ENCODE results near the gene DRC3.

DRC3 gene

DNA sequence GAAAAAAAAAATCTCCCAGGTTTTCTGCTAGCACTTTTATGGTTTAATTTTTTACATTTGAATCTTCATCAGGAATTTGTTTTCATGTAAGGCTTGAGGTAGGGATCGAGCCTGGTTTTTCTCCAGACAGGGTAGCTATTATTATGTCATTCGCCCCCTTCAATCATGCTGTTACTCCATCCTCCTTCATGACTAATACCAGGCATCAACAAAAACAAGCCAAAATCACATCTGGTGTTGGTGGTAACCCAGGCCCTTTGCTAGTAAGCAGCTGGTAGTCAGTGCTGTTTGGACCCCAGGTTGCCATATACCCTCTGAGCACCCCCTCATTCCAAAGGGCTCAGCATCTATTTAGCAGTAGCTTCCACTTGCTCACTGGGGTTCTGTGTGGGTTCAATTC is 29.5 kb downstream of the DRC3 start:
- ATAC-seq: no peak
- TF ChIP-seq, protein P1, sequence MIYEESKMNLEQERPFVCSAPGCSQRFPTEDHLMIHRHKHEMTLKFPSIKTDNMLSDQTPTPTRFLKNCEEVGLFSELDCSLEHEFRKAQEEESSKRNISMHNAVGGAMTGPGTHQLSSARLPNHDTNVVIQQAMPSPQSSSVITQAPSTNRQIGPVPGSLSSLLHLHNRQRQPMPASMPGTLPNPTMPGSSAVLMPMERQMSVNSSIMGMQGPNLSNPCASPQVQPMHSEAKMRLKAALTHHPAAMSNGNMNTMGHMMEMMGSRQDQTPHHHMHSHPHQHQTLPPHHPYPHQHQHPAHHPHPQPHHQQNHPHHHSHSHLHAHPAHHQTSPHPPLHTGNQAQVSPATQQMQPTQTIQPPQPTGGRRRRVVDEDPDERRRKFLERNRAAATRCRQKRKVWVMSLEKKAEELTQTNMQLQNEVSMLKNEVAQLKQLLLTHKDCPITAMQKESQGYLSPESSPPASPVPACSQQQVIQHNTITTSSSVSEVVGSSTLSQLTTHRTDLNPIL (CRISPR knock-in tag; IDR thresholded peaks at IDR 0.05; ENCODE audit: low read depth): no peak
- TF ChIP-seq POU6F1 (CRISPR knock-in tag; IDR thresholded peaks at IDR 0.05; ENCODE audit: borderline replicate concordance, low read depth): no peak
- no peak for TF ChIP-seq ARNTL (CRISPR knock-in tag; IDR thresholded peaks at IDR 0.05; ENCODE audit: borderline replicate concordance, low read depth)
- no peak for TF ChIP-seq TOX (CRISPR knock-in tag; IDR thresholded peaks at IDR 0.05; ENCODE audit: borderline replicate concordance)
- TF ChIP-seq RARB (CRISPR knock-in tag; IDR thresholded peaks at IDR 0.05): no peak
- no peak for TF ChIP-seq ZNF565 (CRISPR knock-in tag; conservative IDR thresholded peaks at IDR 0.05; ENCODE audit: low read depth)
- no peak for TF ChIP-seq ESRRG (CRISPR knock-in tag; IDR thresholded peaks at IDR 0.05)
- TF ChIP-seq ZC3H10 (CRISPR knock-in tag; IDR thresholded peaks at IDR 0.05): no peak
- TF ChIP-seq SNAI2 (CRISPR knock-in tag; IDR thresholded peaks at IDR 0.05): no peak
- no peak for TF ChIP-seq PPARA (CRISPR knock-in tag; IDR thresholded peaks at IDR 0.05; ENCODE audit: borderline replicate concordance)
- TF ChIP-seq, protein P2, sequence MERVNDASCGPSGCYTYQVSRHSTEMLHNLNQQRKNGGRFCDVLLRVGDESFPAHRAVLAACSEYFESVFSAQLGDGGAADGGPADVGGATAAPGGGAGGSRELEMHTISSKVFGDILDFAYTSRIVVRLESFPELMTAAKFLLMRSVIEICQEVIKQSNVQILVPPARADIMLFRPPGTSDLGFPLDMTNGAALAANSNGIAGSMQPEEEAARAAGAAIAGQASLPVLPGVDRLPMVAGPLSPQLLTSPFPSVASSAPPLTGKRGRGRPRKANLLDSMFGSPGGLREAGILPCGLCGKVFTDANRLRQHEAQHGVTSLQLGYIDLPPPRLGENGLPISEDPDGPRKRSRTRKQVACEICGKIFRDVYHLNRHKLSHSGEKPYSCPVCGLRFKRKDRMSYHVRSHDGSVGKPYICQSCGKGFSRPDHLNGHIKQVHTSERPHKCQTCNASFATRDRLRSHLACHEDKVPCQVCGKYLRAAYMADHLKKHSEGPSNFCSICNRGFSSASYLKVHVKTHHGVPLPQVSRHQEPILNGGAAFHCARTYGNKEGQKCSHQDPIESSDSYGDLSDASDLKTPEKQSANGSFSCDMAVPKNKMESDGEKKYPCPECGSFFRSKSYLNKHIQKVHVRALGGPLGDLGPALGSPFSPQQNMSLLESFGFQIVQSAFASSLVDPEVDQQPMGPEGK (CRISPR knock-in tag; IDR thresholded peaks at IDR 0.05; ENCODE audit: borderline replicate concordance): no peak
- no peak for TF ChIP-seq OSR1 (CRISPR knock-in tag; IDR thresholded peaks at IDR 0.05)
- TF ChIP-seq TSHZ2 (CRISPR knock-in tag; IDR thresholded peaks at IDR 0.05): no peak
- TF ChIP-seq ZNF8 (CRISPR knock-in tag; IDR thresholded peaks at IDR 0.05): no peak
- TF ChIP-seq TCF4 (CRISPR knock-in tag; IDR thresholded peaks at IDR 0.05; ENCODE audit: borderline replicate concordance): no peak
- no peak for TF ChIP-seq GLIS3 (CRISPR knock-in tag; IDR thresholded peaks at IDR 0.05)

DNA sequence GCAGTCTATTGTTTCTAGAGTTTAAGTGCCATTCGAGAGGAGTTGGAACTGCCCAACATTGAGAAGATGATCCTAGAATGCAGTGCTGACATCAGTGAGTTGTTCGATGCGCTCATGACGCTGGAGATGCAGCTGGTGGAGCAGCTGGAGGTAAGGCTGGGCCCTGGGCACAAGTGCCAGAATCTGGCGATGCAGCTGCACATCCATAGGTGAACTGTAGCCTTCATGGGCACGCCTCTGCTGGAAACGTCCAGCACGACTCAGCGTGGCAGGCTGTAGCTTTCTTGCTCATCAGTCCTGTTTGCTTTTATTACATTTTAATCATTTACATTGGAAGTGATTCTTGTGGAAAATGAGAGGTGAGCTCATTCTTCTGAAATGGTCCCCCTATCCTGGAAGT is 31.7 kb downstream of the DRC3 start:
- TF ChIP-seq CSDC2 (CRISPR knock-in tag; IDR thresholded peaks at IDR 0.05) (no peak), ZNF8 (CRISPR knock-in tag; IDR thresholded peaks at IDR 0.05) (no peak), ZNF70 (CRISPR knock-in tag; IDR thresholded peaks at IDR 0.05) (no peak), TCF4 (CRISPR knock-in tag; IDR thresholded peaks at IDR 0.05; ENCODE audit: borderline replicate concordance) (no peak), POU6F1 (CRISPR knock-in tag; IDR thresholded peaks at IDR 0.05; ENCODE audit: borderline replicate concordance, low read depth) (no peak), RARB (CRISPR knock-in tag; IDR thresholded peaks at IDR 0.05) (no peak), PPARA (CRISPR knock-in tag; IDR thresholded peaks at IDR 0.05; ENCODE audit: borderline replicate concordance) (no peak), BACH2 (CRISPR knock-in tag; IDR thresholded peaks at IDR 0.05; ENCODE audit: borderline replicate concordance) (no peak), TOX (CRISPR knock-in tag; IDR thresholded peaks at IDR 0.05; ENCODE audit: borderline replicate concordance) (no peak), ISL1 (CRISPR knock-in tag; IDR thresholded peaks at IDR 0.05) (no peak), ESRRG (CRISPR knock-in tag; IDR thresholded peaks at IDR 0.05) (no peak)
- TF ChIP-seq, protein P2 (CRISPR knock-in tag; IDR thresholded peaks at IDR 0.05; ENCODE audit: borderline replicate concordance): no peak

More for the DNA sequence above, 31.7 kb downstream of the DRC3 start:
- no peak for ATAC-seq

Data from SK-N-SH treated with all-trans-retinoic acid at 6 μM for 48 hours (cell line).